Hippocampal formation (tissue), 2 donors: ENCODE results near the gene DTWD2.
"Not testable (repeated sequence)": the region's sequence is repeated elsewhere in the genome, so short reads cannot be mapped to it uniquely, and the experiment has no call there.

Source experiments
- DNase-seq, 2 donors: peaks; one replicate each; lab custom pipeline; 2025; lab: John Stamatoyannopoulos, UW

Gene DTWD2

GRCh38 chr5:118876852-118877251 is 111.5 kb downstream of the DTWD2 start:
- DNase-seq, result not testable (repeated sequence)

DNA sequence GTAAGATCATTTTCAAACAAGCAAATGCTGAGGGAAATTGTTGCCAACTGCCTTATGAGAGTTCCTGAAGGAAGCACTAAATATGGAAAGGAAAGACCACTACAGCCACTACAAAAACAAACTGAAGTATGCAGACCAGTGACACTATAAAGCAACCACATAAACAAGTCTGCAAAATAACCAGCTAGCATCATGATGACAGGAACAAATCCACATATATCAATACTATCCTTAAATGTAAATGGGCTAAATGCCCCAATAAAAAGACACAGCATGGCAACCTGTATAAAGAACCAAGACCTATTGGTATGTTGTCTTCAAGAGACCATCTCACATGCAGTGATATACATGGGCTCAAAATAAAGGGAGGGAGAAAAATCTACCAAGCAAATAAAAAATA is 113.2 kb downstream of the DTWD2 start:
- no peak for DNase-seq

DNA sequence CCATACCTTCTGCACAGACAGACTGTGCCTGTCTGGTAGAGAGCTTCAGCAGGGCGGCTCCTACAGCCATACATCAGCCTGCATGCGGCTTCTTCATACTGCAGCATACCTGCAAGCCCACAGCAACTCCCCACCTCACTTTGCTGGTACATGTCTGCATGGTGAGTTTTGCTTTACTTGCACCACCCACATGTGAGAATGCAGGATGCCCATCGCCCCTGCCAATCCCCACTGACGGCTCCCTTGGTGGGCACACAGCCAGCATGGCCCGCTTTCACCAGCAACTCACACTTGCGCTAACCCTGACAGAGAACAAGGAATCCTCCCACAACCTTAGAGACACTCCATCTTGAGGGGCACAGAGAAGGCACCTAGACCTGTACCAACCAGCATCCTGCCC is 114.9 kb downstream of the DTWD2 start:
- DNase-seq, result no peak

GRCh38 chr5:118863345-118863744 is 125.0 kb downstream of the DTWD2 start:
- no peak for DNase-seq

DNA sequence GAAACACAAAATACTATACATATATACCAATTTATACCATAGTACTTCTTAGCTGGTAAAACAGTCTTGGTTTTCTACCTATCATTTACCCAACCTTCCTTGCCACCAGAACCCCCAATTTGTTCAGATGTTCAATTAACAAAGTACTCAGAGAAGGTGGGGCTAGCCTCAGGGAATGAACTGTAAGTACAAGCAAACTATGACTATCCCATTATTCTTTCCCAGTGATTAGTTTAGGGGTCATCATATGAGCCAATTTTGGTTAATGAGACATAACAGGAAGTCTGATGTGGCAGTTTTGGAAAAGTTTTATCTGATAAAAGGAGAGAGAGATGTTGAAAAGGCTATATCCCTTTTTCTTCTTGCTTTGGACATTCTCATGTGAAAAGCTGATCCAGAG is 125.8 kb downstream of the DTWD2 start:
- DNase-seq, result no peak

DNA sequence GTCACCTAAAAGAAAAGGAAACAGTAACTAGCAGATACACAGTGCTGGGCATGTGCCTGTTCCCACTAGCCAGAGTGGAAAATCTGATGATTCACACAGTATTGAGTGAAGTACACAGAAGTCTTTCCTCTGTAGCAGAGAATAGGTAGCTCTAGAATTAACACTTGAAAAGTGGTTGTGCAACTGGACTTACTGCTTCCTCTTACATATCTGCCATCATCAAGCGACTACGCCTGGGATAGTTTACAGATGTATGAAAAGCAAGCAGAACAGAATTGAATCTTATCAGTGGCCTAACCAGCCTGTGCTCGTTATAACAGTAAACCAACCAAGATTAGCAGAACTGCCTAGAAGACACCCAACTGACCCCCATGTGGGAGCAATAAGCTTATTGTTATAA is 130.6 kb downstream of the DTWD2 start:
- no peak for DNase-seq

DNA sequence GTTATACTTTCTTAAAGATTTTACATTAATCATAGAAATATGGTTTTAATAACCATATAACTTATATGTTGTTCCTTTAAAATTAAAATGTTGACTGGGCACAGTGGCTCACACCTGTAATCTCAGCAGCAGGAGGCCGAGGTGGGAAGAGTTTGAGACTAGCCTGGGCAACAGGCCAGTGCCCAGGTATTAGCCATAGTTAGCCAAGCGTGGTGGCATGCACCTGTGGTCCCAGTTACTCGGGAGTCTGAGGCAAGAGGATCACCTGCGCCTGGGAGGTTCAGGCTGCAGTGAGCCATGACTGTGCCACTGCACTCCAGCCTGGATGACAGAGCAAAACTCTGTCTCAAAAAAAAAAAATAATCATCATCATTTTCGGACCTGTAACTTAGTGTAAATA is 133.5 kb downstream of the DTWD2 start:
- no peak for DNase-seq

DNA sequence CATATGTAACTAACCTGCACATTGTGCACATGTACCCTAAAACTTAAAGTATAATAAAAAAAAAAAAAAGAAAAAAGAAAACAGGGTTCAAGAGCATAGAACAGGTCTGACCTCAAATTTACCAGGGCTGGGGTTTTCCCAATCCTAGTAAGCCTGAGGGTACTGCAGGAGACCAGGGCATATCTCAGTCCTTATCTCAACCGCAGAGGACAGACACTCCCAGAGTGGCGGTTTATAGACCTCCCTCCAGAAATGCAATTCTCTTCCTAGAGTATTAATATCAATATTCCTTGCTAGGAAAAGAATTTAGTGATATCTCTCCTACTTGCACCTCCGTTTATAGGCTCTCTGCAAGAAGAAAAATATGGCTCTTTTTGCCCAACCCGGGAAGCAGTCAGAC is 136.6 kb downstream of the DTWD2 start:
- DNase-seq, result not testable (repeated sequence)

- DNase-seq, result not testable (repeated sequence)
Measured at GRCh38 chr5:118849507-118849906, 138.8 kb downstream of the DTWD2 start.

DNA sequence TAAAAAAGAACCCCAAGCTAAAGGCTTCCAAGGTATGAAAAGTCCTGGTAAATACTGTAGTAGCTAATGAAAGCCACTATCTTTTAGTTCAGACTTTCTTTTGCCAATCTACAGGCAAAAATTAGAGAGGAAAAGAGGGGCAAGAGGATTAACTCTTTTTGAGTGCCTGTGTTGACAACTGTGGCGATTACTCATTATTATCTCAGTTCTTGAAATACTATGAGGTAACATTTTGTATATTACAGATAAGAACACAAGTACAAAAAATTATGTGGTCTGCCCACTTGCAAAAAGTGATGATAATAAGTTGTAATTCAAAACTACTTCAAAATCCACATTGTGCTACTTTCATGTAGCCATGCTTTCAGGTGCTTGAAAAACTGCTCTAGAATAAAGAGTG is 144.0 kb downstream of the DTWD2 start:
- DNase-seq, result no peak

DNA sequence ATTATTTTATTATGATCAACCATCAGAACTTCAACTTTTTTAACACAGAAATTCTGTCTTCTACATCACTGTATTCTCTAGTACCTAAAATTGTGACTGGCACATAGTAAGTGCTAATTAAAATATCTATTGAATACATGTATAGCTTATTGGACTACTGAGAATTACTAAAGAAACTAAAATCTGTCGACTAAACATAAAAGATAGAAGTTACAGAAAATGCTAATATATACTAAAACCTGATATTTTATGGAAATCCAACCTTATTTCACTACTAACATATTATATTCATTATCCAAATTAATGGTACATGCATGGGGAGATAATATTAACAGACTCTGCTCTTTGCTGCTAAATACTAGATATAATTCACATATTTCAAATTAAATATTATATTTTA is 153.6 kb downstream of the DTWD2 start:
- no peak for DNase-seq

DNA sequence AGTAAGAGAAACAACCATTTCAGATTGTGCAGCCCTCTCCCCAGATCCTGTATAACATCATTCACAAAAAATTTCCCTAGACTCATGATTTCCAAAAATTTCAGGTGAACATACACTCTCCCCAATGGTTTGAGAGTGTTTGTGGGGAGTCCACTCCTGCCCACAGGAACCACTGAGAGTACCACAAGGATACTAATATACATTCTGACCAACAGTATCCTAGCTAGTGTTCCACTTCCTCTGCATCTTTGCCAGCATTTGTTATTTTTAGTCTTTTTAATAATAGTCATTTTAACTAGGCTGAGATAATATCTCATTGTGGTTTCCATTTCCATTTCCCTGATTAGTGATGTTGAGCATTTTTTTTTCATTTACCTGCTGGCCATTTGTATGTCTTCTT is 155.4 kb downstream of the DTWD2 start:
- no peak for DNase-seq

- no peak for DNase-seq
Measured at GRCh38 chr5:118825226-118825625, 163.1 kb downstream of the DTWD2 start.

DNA sequence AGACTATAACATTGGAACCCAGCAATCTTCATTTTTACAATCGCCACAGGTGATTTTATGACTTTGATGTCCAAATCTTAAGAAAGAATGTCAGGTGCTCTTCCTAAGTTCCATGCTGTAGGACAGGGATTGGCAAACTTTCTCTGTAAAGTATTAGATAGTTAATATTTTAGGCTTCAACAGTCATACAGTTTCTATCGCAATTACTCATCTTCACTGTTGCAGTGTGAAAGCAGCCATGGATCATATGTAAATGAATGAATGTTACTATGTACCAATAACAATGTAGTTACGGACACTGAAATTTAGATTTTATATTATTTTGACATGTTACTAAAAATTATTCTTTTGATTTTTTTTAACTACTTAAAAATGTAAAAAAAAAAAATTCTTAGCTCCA is 169.7 kb downstream of the DTWD2 start:
- no peak for DNase-seq

- DNase-seq, result no peak
Measured at GRCh38 chr5:118808441-118808840, 179.9 kb downstream of the DTWD2 start.

GRCh38 chr5:118806571-118806970 is 181.8 kb downstream of the DTWD2 start:
- DNase-seq, result no peak

- DNase-seq, result no peak
Measured at GRCh38 chr5:118802335-118802734, 186.0 kb downstream of the DTWD2 start.

DNA sequence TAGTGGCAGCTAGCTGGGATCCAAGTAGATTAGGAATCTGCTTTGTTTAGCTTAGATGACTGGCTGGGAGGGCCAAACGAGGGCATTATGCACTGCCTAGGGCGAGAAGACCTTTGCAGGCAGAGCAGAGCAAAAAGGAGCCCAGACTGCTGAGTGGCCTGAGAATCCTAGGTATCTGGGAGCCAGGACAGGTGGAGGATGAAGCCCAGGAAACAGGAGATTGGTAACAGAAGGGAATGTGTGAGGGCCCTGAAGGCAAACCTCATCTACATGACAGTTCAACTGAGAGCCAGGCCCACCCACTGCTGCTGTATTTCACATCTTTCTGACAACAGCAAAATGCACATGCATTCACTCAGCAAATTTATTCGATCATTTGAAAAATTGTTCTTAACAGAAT is 192.3 kb downstream of the DTWD2 start:
- DNase-seq, result no peak

DNA sequence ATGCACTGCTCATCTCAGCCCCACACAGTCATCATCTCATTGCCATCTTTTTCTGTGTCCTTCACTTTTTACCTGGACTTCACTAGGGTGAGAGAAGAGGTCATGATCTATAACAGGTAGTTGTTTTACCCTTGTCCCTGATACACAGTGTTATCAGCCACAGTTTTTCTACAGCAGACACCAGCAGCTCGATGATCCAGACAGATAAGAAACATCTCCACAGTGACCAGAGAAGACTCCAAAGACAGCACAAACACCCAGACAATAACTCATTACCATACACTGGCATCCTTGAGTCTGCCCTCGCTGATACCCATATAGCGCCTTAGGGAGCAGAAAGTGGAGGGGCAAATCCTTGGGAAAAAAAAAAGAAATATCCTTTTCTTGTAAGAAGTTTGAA is 194.1 kb downstream of the DTWD2 start:
- no peak for DNase-seq

DNA sequence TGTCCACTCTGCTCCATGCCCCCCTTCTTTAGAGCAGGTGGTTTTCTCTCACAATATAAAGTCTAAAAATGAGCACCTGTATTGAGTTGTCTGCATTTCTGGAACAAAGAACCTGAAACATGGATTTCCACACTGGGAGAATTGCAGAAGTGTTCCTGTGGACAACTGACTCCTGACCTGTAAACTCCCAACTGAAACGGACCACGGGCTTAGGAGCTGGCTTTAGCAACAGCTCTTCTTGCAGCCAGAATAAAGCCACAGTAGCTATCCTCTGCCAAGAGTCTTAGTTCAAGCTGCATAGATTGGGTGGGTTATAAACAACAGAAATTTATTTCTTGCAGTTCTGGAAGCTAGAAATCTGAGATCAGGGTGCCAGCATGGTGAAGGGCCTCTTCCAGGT is 194.7 kb downstream of the DTWD2 start:
- DNase-seq, result no peak

DNA sequence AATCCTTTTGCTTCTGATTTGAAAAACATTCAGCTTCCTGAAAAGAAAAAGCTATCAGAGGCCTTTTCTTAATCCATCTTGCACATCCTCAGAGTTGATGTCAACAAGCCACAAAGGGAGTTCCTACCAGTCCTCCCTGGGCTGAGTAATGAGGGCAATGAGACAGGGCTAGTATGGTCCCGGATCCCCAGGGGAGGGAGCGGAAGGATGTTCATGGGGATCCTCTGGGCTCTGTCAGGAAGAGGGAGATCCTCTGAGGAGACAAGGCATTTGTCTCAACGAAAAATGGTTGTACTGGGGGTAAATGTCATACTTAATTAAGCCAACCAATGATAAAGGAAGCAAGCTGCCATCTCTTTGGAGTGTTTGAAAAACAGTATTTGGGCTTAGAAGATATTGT is 195.3 kb downstream of the DTWD2 start:
- no peak for DNase-seq

- DNase-seq, result peak; percentile 14 to 96
Measured at GRCh38 chr5:118791926-118792734, 196.2 kb downstream of the DTWD2 start.

- DNase-seq, result no peak
Measured at GRCh38 chr5:118789366-118789765, 199.0 kb downstream of the DTWD2 start.

- DNase-seq, result no peak
Measured at GRCh38 chr5:118788351-118788750, 200.0 kb downstream of the DTWD2 start.
